Activated T-cell treated with anti-CD3 and anti-CD28 coated beads, Interleukin-2, amount 50 U/mL, for 24 hours (primary cell): Measurements from ENCODE around the gene PDCD1LG2.

ENCODE experiments used
- DNase-seq: peaks from one replicate; pipeline ENCODE4 v3.0.0-alpha.2; 2020
- H3K27ac Mint-ChIP-seq: 2 replicates; pipeline ENCODE4 v1.8.0; 2020; ENCODE audit warnings: mild to moderate bottlenecking, mixed read lengths
- H3K27me3 Mint-ChIP-seq: 2 replicates; pipeline ENCODE4 v1.8.0; 2020; ENCODE audit warnings: mixed read lengths
- H3K36me3 Mint-ChIP-seq: 2 replicates; pipeline ENCODE4 v1.8.0; 2020; ENCODE audit warnings: low read depth, mixed read lengths
- H3K4me1 Mint-ChIP-seq: 2 replicates; pipeline ENCODE4 v1.8.0; 2020; ENCODE audit warnings: low read depth, mixed read lengths
- H3K4me3 Mint-ChIP-seq: 2 replicates; pipeline ENCODE4 v1.8.0; 2020; ENCODE audit warnings: mild to moderate bottlenecking, moderate library complexity, mixed read lengths
- H3K9me3 Mint-ChIP-seq: 2 replicates; pipeline ENCODE4 v1.8.0; 2020; ENCODE audit warnings: mixed read lengths

The PDCD1LG2 gene

GRCh38 chr9:5614192-5614591, 103.9 kb downstream of the PDCD1LG2 start:
- Mint-ChIP-seq H3K9me3 (no peaks in the 10 kb centered on the region), H3K36me3 (no peaks in the 10 kb centered on the region), H3K27me3 (no peaks in the 10 kb centered on the region), H3K4me1 (peaks cover 37% of the 10 kb centered on the region), H3K4me3 (no peak overlapping the region), H3K27ac (no peak overlapping the region)
- DNase-seq: no peak

GRCh38 chr9:5614985-5615384, 104.7 kb downstream of the PDCD1LG2 start:
- no peak overlapping the region for H3K4me3 Mint-ChIP-seq

GRCh38 chr9:5617749-5618148, 107.4 kb downstream of the PDCD1LG2 start:
- peaks cover 4% of the 10 kb centered on the region for H3K36me3 Mint-ChIP-seq
- H3K4me3 Mint-ChIP-seq: no peak overlapping the region
- H3K27me3 Mint-ChIP-seq: no peaks in the 10 kb centered on the region
- no peak for DNase-seq
- H3K4me1 Mint-ChIP-seq: peaks cover 39% of the 10 kb centered on the region
- H3K27ac Mint-ChIP-seq: peak overlapping the region; percentile 3
- no peaks in the 10 kb centered on the region for H3K9me3 Mint-ChIP-seq

More at GRCh38 chr9:5614985-5615384, 104.7 kb downstream of the PDCD1LG2 start:
- no peaks in the 10 kb centered on the region for H3K36me3 Mint-ChIP-seq
- peaks cover 33% of the 10 kb centered on the region for H3K4me1 Mint-ChIP-seq
- no peaks in the 10 kb centered on the region for H3K27me3 Mint-ChIP-seq
- no peak overlapping the region for H3K27ac Mint-ChIP-seq
- no peak for DNase-seq
- H3K9me3 Mint-ChIP-seq: no peaks in the 10 kb centered on the region

GRCh38 chr9:5620494-5620893, 110.2 kb downstream of the PDCD1LG2 start:
- Mint-ChIP-seq H3K4me3 (no peak overlapping the region), H3K4me1 (peaks cover 55% of the 10 kb centered on the region), H3K9me3 (no peaks in the 10 kb centered on the region), H3K36me3 (peaks cover 11% of the 10 kb centered on the region), H3K27ac (no peak overlapping the region), H3K27me3 (no peaks in the 10 kb centered on the region)
- DNase-seq: no peak
